PC-3 (cell line): Measurements from ENCODE around the gene HP1BP3. TPM values are rescaled to one million over a fixed set of nuclear protein-coding genes. Genes with fewer than 3 reads are reported as not detected.

Experiments
- ATAC-seq: fragments of 200-7000 bp; cut with Tn5 transposase; 2 replicates; pipeline ENCODE4 v1.9.1; 2020; ENCODE audit warnings: mild to moderate bottlenecking, moderate library complexity
- BruUV-seq: library from RNA; stranded (reverse); fragments of 400-500 nt; replicated peaks from 2 replicates; lab custom pipeline; 2021; lab: Mats Ljungman, UMichigan
- CTCF ChIA-PET: fragments of 300-600 bp; sonication (Branson Sonifier 250); formaldehyde crosslinking; loops from one replicate; lab custom pipeline; 2022; ENCODE audit warnings: antibody characterized with exemption; lab: Charles Lee
- POLR2A ChIA-PET: fragments of 300-600 bp; sonication (Branson Sonifier 250); formaldehyde crosslinking; loops from one replicate; lab custom pipeline; 2022; ENCODE audit warnings: antibody characterized with exemption; ENCODE audit not compliant: unreplicated experiment; lab: Charles Lee
- DNase-seq: peaks from one replicate; pipeline ENCODE4 v3.0.0-alpha.2; 2015
- H2AFZ ChIP-seq: fragments of 300-600 bp; sonication (generic); 2 replicates; pipeline ENCODE4 v1.6.0; 2016; ENCODE audit warnings: antibody characterized with exemption, low read length
- H3F3A ChIP-seq: fragments of 300-600 bp; sonication (generic); one replicate; pipeline ENCODE4 v1.6.0; 2017; ENCODE audit warnings: antibody characterized with exemption, low read length, control low read depth, mild to moderate bottlenecking; ENCODE audit not compliant: unreplicated experiment
- H3K27ac ChIP-seq: fragments of 300-600 bp; sonication (generic); 2 replicates; pipeline ENCODE4 v1.5.1; 2016; ENCODE audit warnings: mild to moderate bottlenecking, low read length
- H3K27me3 ChIP-seq: fragments of 300-600 bp; sonication (generic); 2 replicates; pipeline ENCODE4 v1.6.1; 2016; ENCODE audit warnings: low read length, mixed read lengths
- H3K36me3 ChIP-seq: fragments of 300-600 bp; sonication (generic); 2 replicates; pipeline ENCODE4 v1.6.1; 2016; ENCODE audit warnings: low read depth, mixed run types, low read length, mixed read lengths
- H3K4me1 ChIP-seq: fragments of 300-600 bp; sonication (generic); 2 replicates; pipeline ENCODE4 v1.5.1; 2016; ENCODE audit warnings: low read length; ENCODE audit not compliant: insufficient read depth
- H3K4me2 ChIP-seq: fragments of 300-600 bp; sonication (generic); 2 replicates; pipeline ENCODE4 v1.6.0; 2016; ENCODE audit warnings: low read length
- H3K4me3 ChIP-seq: fragments of 300-600 bp; sonication (generic); 2 replicates; pipeline ENCODE4 v1.5.1; 2016; ENCODE audit warnings: mild to moderate bottlenecking, low read length, mixed read lengths
- H3K79me2 ChIP-seq: fragments of 300-600 bp; sonication (generic); 2 replicates; pipeline ENCODE4 v1.6.1; 2017; ENCODE audit warnings: low read length, mixed read lengths
- H3K9ac ChIP-seq: fragments of 300-600 bp; sonication (generic); 2 replicates; pipeline ENCODE4 v1.6.0; 2016; ENCODE audit warnings: mild to moderate bottlenecking, low read length
- H3K9me2 ChIP-seq: fragments of 300-600 bp; sonication (generic); replicated peaks from 2 replicates; pipeline ENCODE4 v1.6.1; 2016; ENCODE audit warnings: mixed run types, low read length, mixed read lengths
- H3K9me3 ChIP-seq: fragments of 300-600 bp; sonication (generic); 2 replicates; pipeline ENCODE4 v1.6.1; 2016; ENCODE audit warnings: low read length, mixed read lengths
- H4K20me1 ChIP-seq: fragments of 300-600 bp; sonication (generic); 2 replicates; pipeline ENCODE4 v1.6.1; 2016; ENCODE audit warnings: low read length, mixed read lengths
- CTCF ChIP-seq: fragments of 300-600 bp; sonication (generic); conservative IDR thresholded peaks from 2 replicates; pipeline ENCODE4 v1.5.1; 2017; ENCODE audit warnings: antibody characterized with exemption, low read depth, mild to moderate bottlenecking, low read length
- EZH2 ChIP-seq: fragments of 300-600 bp; sonication (generic); IDR thresholded peaks from one replicate; pipeline ENCODE4 v1.6.1; 2017; ENCODE audit warnings: antibody characterized with exemption, mild to moderate bottlenecking, low read length; ENCODE audit not compliant: unreplicated experiment
- EZH2phosphoT487 ChIP-seq: fragments of 300-600 bp; sonication (generic); IDR thresholded peaks from 2 replicates; pipeline ENCODE4 v1.6.1; 2018; ENCODE audit warnings: mild to moderate bottlenecking, antibody characterized with exemption, low read length, borderline replicate concordance
- intact Hi-C: fragments of 100-400 bp; cut with micrococcal nuclease; formaldehyde crosslinking; loops from 2 replicates; pipeline ENCODE4 v1.9.0; 2023
- total RNA-seq: library from RNA; depleted of rRNA; stranded (reverse); fragments of >200 nt; gene quantifications from 2 replicates; pipeline ENCODE4 v1.2.3, GENCODE V29; 2014

The HP1BP3 gene
- total RNA-seq, 1 experiment from 2014 or later: 243 TPM

GRCh38 chr1:20705203-20705755, 81.8 kb downstream of the HP1BP3 start:
- no peak overlapping the region for H3K27ac ChIP-seq
- TF ChIP-seq CTCF (no peak), EZH2 (no peak), EZH2phosphoT487 (no peak)
- H3F3A ChIP-seq: no peaks in the 10 kb centered on the region
- H2AFZ ChIP-seq: no peak overlapping the region
- no peaks in the 10 kb centered on the region for H3K9me3 ChIP-seq
- H3K9me2 ChIP-seq: no peaks in the 10 kb centered on the region
- no peaks in the 10 kb centered on the region for H3K4me1 ChIP-seq
- no peak overlapping the region for H3K4me3 ChIP-seq
- no peaks in the 10 kb centered on the region for H3K79me2 ChIP-seq
- H3K27me3 ChIP-seq: no peaks in the 10 kb centered on the region
- no peak overlapping the region for H3K4me2 ChIP-seq
- ChIA-PET CTCF (no interaction called here), POLR2A (no interaction called here)
- DNase-seq (no peak), ATAC-seq (no peak)
- H3K36me3 ChIP-seq: no peaks in the 10 kb centered on the region
- H3K9ac ChIP-seq: no peak overlapping the region
- intact Hi-C loops: no loop called here
- no TSS peak for BruUV-seq
- no peaks in the 10 kb centered on the region for H4K20me1 ChIP-seq

GRCh38 chr1:20704390-20705202, 82.5 kb downstream of the HP1BP3 start:
- DNase-seq (no peak), ATAC-seq (no peak)
- Histone ChIP-seq H3K27ac (no peak overlapping the region), H3K9me2 (no peaks in the 10 kb centered on the region), H3K9me3 (no peaks in the 10 kb centered on the region), H3K4me3 (no peak overlapping the region), H4K20me1 (no peaks in the 10 kb centered on the region), H3K27me3 (no peaks in the 10 kb centered on the region), H3F3A (no peaks in the 10 kb centered on the region), H3K79me2 (no peaks in the 10 kb centered on the region), H2AFZ (no peak overlapping the region), H3K36me3 (no peaks in the 10 kb centered on the region), H3K4me2 (no peak overlapping the region), H3K4me1 (no peaks in the 10 kb centered on the region), H3K9ac (no peak overlapping the region)
- TF ChIP-seq CTCF (no peak), EZH2 (no peak)
- POLR2A ChIA-PET: no interaction called here
- CTCF ChIA-PET: no interaction called here
- intact Hi-C loops: no loop called here
- BruUV-seq: no TSS peak

GRCh38 chr1:20703124-20703756, 83.9 kb downstream of the HP1BP3 start:
- DNase-seq: no peak
- H3F3A ChIP-seq: no peaks in the 10 kb centered on the region
- H3K27ac ChIP-seq: no peak overlapping the region
- no peaks in the 10 kb centered on the region for H3K9me3 ChIP-seq
- H3K4me2 ChIP-seq: no peak overlapping the region
- CTCF ChIA-PET: no interaction called here
- H3K9me2 ChIP-seq: no peaks in the 10 kb centered on the region
- no peak for TF ChIP-seq EZH2phosphoT487
- TF ChIP-seq EZH2: no peak
- TF ChIP-seq CTCF: no peak
- POLR2A ChIA-PET: no interaction called here
- H3K27me3 ChIP-seq: no peaks in the 10 kb centered on the region
- H3K4me3 ChIP-seq: no peak overlapping the region
- H3K79me2 ChIP-seq: no peaks in the 10 kb centered on the region
- H2AFZ ChIP-seq: no peak overlapping the region
- H3K9ac ChIP-seq: no peak overlapping the region
- intact Hi-C loops: no loop called here
- no peak for ATAC-seq
- peaks cover 7% of the 10 kb centered on the region for H3K4me1 ChIP-seq
- H4K20me1 ChIP-seq: no peaks in the 10 kb centered on the region
- BruUV-seq: no TSS peak
- H3K36me3 ChIP-seq: no peaks in the 10 kb centered on the region
